K562 (cell line): ENCODE measurements around the gene ZBTB33. TPM values are rescaled to one million over a fixed set of nuclear protein-coding genes. Genes with fewer than 3 reads are reported as not detected.

Source experiments
- BMI1 ChIP-seq: fragments of 150-350 bp; IDR thresholded peaks from 2 replicates; pipeline ENCODE4 v1.6.1; 2014; ENCODE audit warnings: low read length
- CBX1 ChIP-seq: sonication (generic); IDR thresholded peaks from 2 replicates; pipeline ENCODE4 v1.6.1; 2016; ENCODE audit warnings: antibody characterized with exemption, low read depth, mild to moderate bottlenecking
- CREB1 ChIP-seq, 2 experiments: sonication (generic) in 1 of 2; formaldehyde crosslinking in 1 of 2; IDR thresholded peaks; 2 replicates each; pipeline versions ENCODE4 v1.6.1 to v1.8.0; 2012 to 2022; ENCODE audit warnings: inconsistent platforms in 1 of 2, mild to moderate bottlenecking in 1 of 2, missing genetic modification reagents in 1 of 2, moderate library complexity in 1 of 2
- CREB3L1 ChIP-seq: fragments of 450-650 bp; IDR thresholded peaks from 2 replicates; pipeline ENCODE4 v1.6.1; 2014; ENCODE audit warnings: low read depth, mild to moderate bottlenecking, moderate library complexity, borderline replicate concordance
- FOXA3 ChIP-seq, 2 experiments: fragments of 450-650 bp in 1 of 2; sonication (generic) in 1 of 2; formaldehyde crosslinking; IDR thresholded peaks in 1 of 2; conservative IDR thresholded peaks in 1 of 2; 2 replicates each; pipeline versions ENCODE4 v1.4.0 to v1.8.0; 2020 to 2022; ENCODE audit warnings: mild to moderate bottlenecking in 2 of 2, missing genetic modification reagents in 1 of 2
- FOXO4 ChIP-seq: fragments of 450-650 bp; formaldehyde crosslinking; IDR thresholded peaks from 2 replicates; pipeline ENCODE4 v1.4.0; 2020; ENCODE audit warnings: mild to moderate bottlenecking, moderate library complexity
- HDAC1 ChIP-seq, 2 experiments: fragments of 450-650 bp; IDR thresholded peaks; 2 replicates each; pipeline ENCODE4 v1.6.1; 2016 to 2017; ENCODE audit warnings: inconsistent platforms in 1 of 2, mild to moderate bottlenecking in 1 of 2, moderate library complexity in 1 of 2
- NFATC3 ChIP-seq: fragments of 450-650 bp; IDR thresholded peaks from 2 replicates; pipeline ENCODE4 v1.6.1; 2017; ENCODE audit warnings: mild to moderate bottlenecking
- PHF8 ChIP-seq: fragments of 200-600 bp; sonication (generic); IDR thresholded peaks from 2 replicates; pipeline ENCODE4 v1.6.1; 2012; ENCODE audit warnings: mixed run types, mild to moderate bottlenecking, inconsistent platforms, low read length, moderate library complexity, borderline replicate concordance
- POLR2B ChIP-seq: fragments of 450-650 bp; IDR thresholded peaks from 2 replicates; pipeline ENCODE4 v1.6.1; 2018; ENCODE audit warnings: low read depth; ENCODE audit not compliant: partially characterized antibody
- RBBP5 ChIP-seq: fragments of 200-600 bp; sonication (generic); IDR thresholded peaks from 2 replicates; pipeline ENCODE4 v1.6.1; 2012; ENCODE audit warnings: borderline replicate concordance, mild to moderate bottlenecking, low read length, control low read depth, inconsistent platforms; ENCODE audit not compliant: insufficient read depth, poor library complexity, severe bottlenecking
- RFX1 ChIP-seq: fragments of 450-650 bp; IDR thresholded peaks from 2 replicates; pipeline ENCODE4 v1.6.1; 2016; ENCODE audit warnings: mild to moderate bottlenecking, moderate library complexity
- SIX5 ChIP-seq, 2 experiments: IDR thresholded peaks; 2 replicates each; pipeline ENCODE4 v1.6.1; 2011; ENCODE audit warnings: low read length in 2 of 2, borderline replicate concordance in 1 of 2, low read depth in 1 of 2, mild to moderate bottlenecking in 1 of 2, moderate library complexity in 1 of 2; ENCODE audit not compliant: insufficient read depth in 1 of 2
- YY1 ChIP-seq, 3 experiments: IDR thresholded peaks; 2 replicates each; pipeline ENCODE4 v1.6.1; 2011; ENCODE audit warnings: low read length in 2 of 3, mild to moderate bottlenecking in 2 of 3, moderate library complexity in 2 of 3, borderline replicate concordance in 1 of 3, control low read depth in 1 of 3, low read depth in 1 of 3; ENCODE audit not compliant: insufficient read depth in 3 of 3, insufficient replicate concordance in 2 of 3, control insufficient read depth in 1 of 3, insufficient read length in 1 of 3; ENCODE audit errors: extremely low read depth in 1 of 3
- ZKSCAN1 ChIP-seq: fragments of 150-350 bp; IDR thresholded peaks from 2 replicates; pipeline ENCODE4 v1.6.1; 2016; ENCODE audit warnings: low read depth, low read length
- polyA plus RNA-seq, 8 experiments: library from polyadenylated mRNA; depleted of rRNA in 4 of 8; stranded (reverse) in 5 of 8; unstranded in 3 of 8; fragments of >200 nt; fragmentation: Nextera tagmentation in 2 of 8; fragmentation: Illumina TruSeq in 1 of 8; extraction: Ambion mirVana in 2 of 8; extraction: Trizol in 1 of 8; gene quantifications; 2 replicates each; pipeline versions ENCODE4 v1.2.1 to v1.2.3, GENCODE V29; 2011 to 2014; ENCODE audit warnings: inconsistent platforms in 1 of 8, missing spikeins in 1 of 8
- total RNA-seq, 7 experiments: library from RNA; depleted of rRNA in 6 of 7; stranded (reverse); fragments of >200 nt in 6 of 7; fragmentation: Illumina TruSeq in 2 of 7; extraction: Trizol in 2 of 7; gene quantifications; 2 replicates each; pipeline versions ENCODE4 v1.2.1 to v1.2.3, GENCODE V29; 2011 to 2021; ENCODE audit warnings: low replicate concordance in 1 of 7
- TF ChIP-seq, protein P1 (sequence below): fragments of 200-800 bp; sonication (Bioruptor generic); IDR thresholded peaks from 2 replicates; pipeline ENCODE4 v1.6.1; 2017; ENCODE audit warnings: missing genetic modification characterization, missing compliant biosample characterization
- TF ChIP-seq, protein P2 (sequence below): sonication (generic); IDR thresholded peaks from 2 replicates; pipeline ENCODE4 v1.6.1; 2016
- TF ChIP-seq, protein P3 (sequence below), 2 experiments: fragments of 450-650 bp in 1 of 2; sonication (generic) in 1 of 2; formaldehyde crosslinking; conservative IDR thresholded peaks; 2 replicates each; pipeline versions ENCODE4 v1.4.0 to v1.8.1; 2020 to 2022; ENCODE audit warnings: mild to moderate bottlenecking in 1 of 2, missing genetic modification reagents in 1 of 2

Gene ZBTB33
- total and polyA plus RNA-seq, 9 of the 15 experiments (the other 6 are each of a cell fraction or from before 2014, with no cell fraction given): 5.6 to 29.8 (median 15.6) TPM

- peak; percentile 39; the same call in 1 of the 2 replicates for TF ChIP-seq CREB3L1
- TF ChIP-seq CREB1 (IDR thresholded peaks at IDR 0.05): peak; percentile 36; the same call in 1 of the 2 replicates
- peak; percentile 37; the same call in 1 of the 2 replicates for TF ChIP-seq CREB1 (CRISPR knock-in tag; IDR thresholded peaks at IDR 0.05)
- peak; percentile 68 to 79 for TF ChIP-seq HDAC1 (IDR thresholded peaks at IDR 0.05)
- TF ChIP-seq YY1 (IDR thresholded peaks at IDR 0.05; ENCODE audit: borderline replicate concordance in 1 of 3, control insufficient read depth in 1 of 3, extremely low read depth in 1 of 3, insufficient read depth in 3 of 3, insufficient read length in 1 of 3, insufficient replicate concordance in 2 of 3, low read depth in 1 of 3, low read length in 2 of 3): peak in 1 of 3 experiments; percentile 77
- TF ChIP-seq SIX5 (IDR thresholded peaks at IDR 0.05; ENCODE audit: borderline replicate concordance in 1 of 2, insufficient read depth in 1 of 2, low read depth in 1 of 2, low read length in 2 of 2): 0 out of 4 replicates have a peak, but pooled peaks have one; percentile 3 to 31
- no peak for TF ChIP-seq FOXO4 (CRISPR knock-in tag)
- TF ChIP-seq BMI1: peak; percentile 18; the same call in 1 of the 2 replicates
- TF ChIP-seq, protein P1, sequence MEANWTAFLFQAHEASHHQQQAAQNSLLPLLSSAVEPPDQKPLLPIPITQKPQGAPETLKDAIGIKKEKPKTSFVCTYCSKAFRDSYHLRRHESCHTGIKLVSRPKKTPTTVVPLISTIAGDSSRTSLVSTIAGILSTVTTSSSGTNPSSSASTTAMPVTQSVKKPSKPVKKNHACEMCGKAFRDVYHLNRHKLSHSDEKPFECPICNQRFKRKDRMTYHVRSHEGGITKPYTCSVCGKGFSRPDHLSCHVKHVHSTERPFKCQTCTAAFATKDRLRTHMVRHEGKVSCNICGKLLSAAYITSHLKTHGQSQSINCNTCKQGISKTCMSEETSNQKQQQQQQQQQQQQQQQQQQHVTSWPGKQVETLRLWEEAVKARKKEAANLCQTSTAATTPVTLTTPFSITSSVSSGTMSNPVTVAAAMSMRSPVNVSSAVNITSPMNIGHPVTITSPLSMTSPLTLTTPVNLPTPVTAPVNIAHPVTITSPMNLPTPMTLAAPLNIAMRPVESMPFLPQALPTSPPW: peak; percentile 54
- TF ChIP-seq PHF8: peak; percentile 77; the same call in 1 of the 2 replicates
- peak; percentile 49 for TF ChIP-seq POLR2B
- TF ChIP-seq FOXA3 (CRISPR knock-in tag; conservative IDR thresholded peaks at IDR 0.05 in 1 of 2, IDR thresholded peaks at IDR 0.05 in 1 of 2): peak; percentile 90 to 91
- TF ChIP-seq, protein P2, sequence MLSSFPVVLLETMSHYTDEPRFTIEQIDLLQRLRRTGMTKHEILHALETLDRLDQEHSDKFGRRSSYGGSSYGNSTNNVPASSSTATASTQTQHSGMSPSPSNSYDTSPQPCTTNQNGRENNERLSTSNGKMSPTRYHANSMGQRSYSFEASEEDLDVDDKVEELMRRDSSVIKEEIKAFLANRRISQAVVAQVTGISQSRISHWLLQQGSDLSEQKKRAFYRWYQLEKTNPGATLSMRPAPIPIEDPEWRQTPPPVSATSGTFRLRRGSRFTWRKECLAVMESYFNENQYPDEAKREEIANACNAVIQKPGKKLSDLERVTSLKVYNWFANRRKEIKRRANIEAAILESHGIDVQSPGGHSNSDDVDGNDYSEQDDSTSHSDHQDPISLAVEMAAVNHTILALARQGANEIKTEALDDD: no peak
- TF ChIP-seq RFX1: peak; percentile 90
- 0 out of 2 replicates have a peak, but pooled peaks have one; percentile 51 for TF ChIP-seq NFATC3
- TF ChIP-seq CBX1: 0 out of 2 replicates have a peak, but pooled peaks have one; percentile 32
- TF ChIP-seq RBBP5: peak; percentile 90
- TF ChIP-seq, protein P3, sequence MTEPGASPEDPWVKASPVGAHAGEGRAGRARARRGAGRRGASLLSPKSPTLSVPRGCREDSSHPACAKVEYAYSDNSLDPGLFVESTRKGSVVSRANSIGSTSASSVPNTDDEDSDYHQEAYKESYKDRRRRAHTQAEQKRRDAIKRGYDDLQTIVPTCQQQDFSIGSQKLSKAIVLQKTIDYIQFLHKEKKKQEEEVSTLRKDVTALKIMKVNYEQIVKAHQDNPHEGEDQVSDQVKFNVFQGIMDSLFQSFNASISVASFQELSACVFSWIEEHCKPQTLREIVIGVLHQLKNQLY (CRISPR knock-in tag; conservative IDR thresholded peaks at IDR 0.05): no peak
- TF ChIP-seq ZKSCAN1: peak; percentile 39; the same call in 1 of the 2 replicates
These were observed 5.7 kb upstream of the ZBTB33 start (continued) for GRCh38 chrX:120244735-120245498.
